GM18867 (cell line): ENCODE measurements around the gene FTMT.
"Not testable (repeated sequence)": the region's sequence is repeated elsewhere in the genome, so short reads cannot be mapped to it uniquely, and the experiment has no call there.

Source experiments
- ATAC-seq: cut with Tn5 transposase; IDR thresholded peaks from one replicate; pipeline ENCODE4 v1.9.1; 2021; ENCODE audit warnings: mild to moderate bottlenecking, moderate library complexity; ENCODE audit not compliant: unreplicated experiment

The FTMT gene

GRCh38 chr5:121851643-121852574, at the start of gene FTMT:
TSS of gene FTMT (plus strand) at chr5:121851882. CDS start at chr5:121851964, 82 bp downstream.
- ATAC-seq = no peak

GRCh38 chr5:121805251-121805650, 46.4 kb upstream of the FTMT start:
- not testable (repeated sequence) for ATAC-seq

GRCh38 chr5:121805911-121806310, 45.8 kb upstream of the FTMT start:
- no peak for ATAC-seq

GRCh38 chr5:121816164-121816563, 35.5 kb upstream of the FTMT start:
- ATAC-seq = no peak

- no peak for ATAC-seq
These were observed 31.9 kb upstream of the FTMT start for GRCh38 chr5:121819682-121820261.

GRCh38 chr5:121833617-121834016, 18.1 kb upstream of the FTMT start:
- ATAC-seq = no peak

GRCh38 chr5:121834021-121834420, 17.7 kb upstream of the FTMT start:
- ATAC-seq = no peak

- no peak for ATAC-seq
These were observed 9.8 kb upstream of the FTMT start for GRCh38 chr5:121841892-121842291.

GRCh38 chr5:121850272-121850671, 1.4 kb upstream of the FTMT start:
- ATAC-seq = no peak

- no peak for ATAC-seq
These were observed 2.2 kb downstream of the FTMT start for GRCh38 chr5:121853850-121854249.

- no peak for ATAC-seq
These were observed 11.1 kb downstream of the FTMT start for GRCh38 chr5:121862801-121863200.

- ATAC-seq = no peak
These were observed 12.1 kb downstream of the FTMT start for GRCh38 chr5:121863753-121864285.

- ATAC-seq = no peak
These were observed 15.7 kb downstream of the FTMT start for GRCh38 chr5:121867403-121867802.

GRCh38 chr5:121870489-121870888, 18.8 kb downstream of the FTMT start:
- ATAC-seq = no peak

- ATAC-seq = no peak
These were observed 21.2 kb downstream of the FTMT start for GRCh38 chr5:121872856-121873255.

GRCh38 chr5:121873409-121873808, 21.7 kb downstream of the FTMT start:
- ATAC-seq = no peak

- ATAC-seq = no peak
These were observed 33.9 kb downstream of the FTMT start for GRCh38 chr5:121885630-121886029.

- no peak for ATAC-seq
These were observed 36.0 kb downstream of the FTMT start for GRCh38 chr5:121887727-121888126.

GRCh38 chr5:121890297-121890858, 38.7 kb downstream of the FTMT start:
- no peak for ATAC-seq

GRCh38 chr5:121897341-121897740, 45.7 kb downstream of the FTMT start:
- no peak for ATAC-seq

GRCh38 chr5:121899346-121899745, 47.7 kb downstream of the FTMT start:
- ATAC-seq = no peak
